OCI-LY3 (cell line): ENCODE results near the gene MINK1.

Source experiments
- H2AFZ ChIP-seq: fragments of 200-600, 300-600 bp; shearing (Covaris generic); 2 replicates; pipeline ENCODE4 v1.6.0; 2014; ENCODE audit warnings: antibody characterized with exemption, low read depth, low read length
- H3K27ac ChIP-seq: fragments of 200-600, 300-600 bp; sonication (generic); 2 replicates; pipeline ENCODE4 v1.5.1; 2014; ENCODE audit warnings: mild to moderate bottlenecking, low read length, moderate library complexity, mixed read lengths
- H3K27me3 ChIP-seq: fragments of 200-600, 300-600 bp; sonication (generic); 2 replicates; pipeline ENCODE4 v1.6.1; 2014; ENCODE audit warnings: low read depth, low read length, mixed read lengths
- H3K36me3 ChIP-seq: fragments of 200-600, 300-600 bp; sonication (generic); replicated peaks from 2 replicates; pipeline ENCODE3; 2014; ENCODE audit warnings: low read depth, low read length, mixed read lengths
- H3K4me1 ChIP-seq: fragments of 300-600, 200-600 bp; sonication (generic); 2 replicates; pipeline ENCODE4 v1.6.1; 2014; ENCODE audit warnings: low read length, mixed read lengths
- H3K4me2 ChIP-seq: fragments of 200-600, 300-600 bp; sonication (generic); 2 replicates; pipeline ENCODE4 v1.6.1; 2014; ENCODE audit warnings: low read length, mixed read lengths
- H3K4me3 ChIP-seq: fragments of 300-600, 200-600 bp; sonication (generic); 2 replicates; pipeline ENCODE4 v1.5.1; 2014; ENCODE audit warnings: antibody characterized with exemption, mild to moderate bottlenecking, low read length, moderate library complexity
- H3K79me2 ChIP-seq: fragments of 300-600, 200-600 bp; shearing (Covaris generic); 2 replicates; pipeline ENCODE4 v1.6.1; 2014; ENCODE audit warnings: mild to moderate bottlenecking, low read length, mixed read lengths
- H3K9ac ChIP-seq: fragments of 300-600, 200-600 bp; shearing (Covaris generic); 2 replicates; pipeline ENCODE4 v1.6.0; 2014; ENCODE audit warnings: mild to moderate bottlenecking, low read length, moderate library complexity
- H3K9me3 ChIP-seq: fragments of 200-600, 300-600 bp; shearing (Covaris generic); 2 replicates; pipeline ENCODE4 v1.6.1; 2014; ENCODE audit warnings: low read length, mixed read lengths; ENCODE audit not compliant: insufficient read depth
- H4K20me1 ChIP-seq: fragments of 200-600, 300-600 bp; sonication (generic); 2 replicates; pipeline ENCODE4 v1.6.1; 2016; ENCODE audit warnings: low read length, mixed read lengths; ENCODE audit not compliant: insufficient read depth
- CTCF ChIP-seq: fragments of 200-600, 300-600 bp; sonication (generic); IDR thresholded peaks from 2 replicates; pipeline ENCODE4 v1.5.1; 2014; ENCODE audit warnings: antibody characterized with exemption, low read length, low read depth
- EZH2phosphoT487 ChIP-seq: fragments of 200-600 bp; shearing (Covaris generic); IDR thresholded peaks from 2 replicates; pipeline ENCODE4 v1.6.1; 2018; ENCODE audit warnings: antibody characterized with exemption, mixed run types, low read depth

Gene MINK1

GRCh38 chr17:4942760-4943508, 109.8 kb downstream of the MINK1 start:
- Histone ChIP-seq H4K20me1 (peaks cover 30% of the 10 kb centered on the region), H3K4me3 (no peak overlapping the region)

GRCh38 chr17:4944163-4944553, 111.0 kb downstream of the MINK1 start:
- Histone ChIP-seq H3K27ac (peak overlapping the region; percentile 100), H4K20me1 (peaks cover 30% of the 10 kb centered on the region), H3K4me1 (peaks cover 35% of the 10 kb centered on the region), H3K4me3 (peak overlapping the region; percentile 99), H3K79me2 (peaks cover 87% of the 10 kb centered on the region), H3K9ac (peak overlapping the region; percentile 100), H2AFZ (no peak overlapping the region), H3K27me3 (no peaks in the 10 kb centered on the region), H3K4me2 (peak overlapping the region; percentile 98), H3K9me3 (no peaks in the 10 kb centered on the region), H3K36me3 (peaks cover 54% of the 10 kb centered on the region)
- TF ChIP-seq CTCF (no peak), EZH2phosphoT487 (no peak)

More at GRCh38 chr17:4942760-4943508, 109.8 kb downstream of the MINK1 start:
- H3K9me3 ChIP-seq, result no peaks in the 10 kb centered on the region
- no peaks in the 10 kb centered on the region for H3K27me3 ChIP-seq
- no peak overlapping the region for H3K4me2 ChIP-seq
- H3K79me2 ChIP-seq, result peaks cover 93% of the 10 kb centered on the region
- H2AFZ ChIP-seq, result no peak overlapping the region
- H3K36me3 ChIP-seq, result peaks cover 58% of the 10 kb centered on the region
- H3K9ac ChIP-seq, result no peak overlapping the region
- no peak for TF ChIP-seq EZH2phosphoT487
- TF ChIP-seq CTCF, result no peak
- 0 out of 2 replicates have a peak overlapping the region, but pooled peaks have one; percentile 100 for H3K27ac ChIP-seq
- peaks cover 41% of the 10 kb centered on the region for H3K4me1 ChIP-seq

- H2AFZ ChIP-seq, result no peak overlapping the region
- H3K4me3 ChIP-seq, result peak overlapping the region; percentile 99
- H3K9ac ChIP-seq, result peak overlapping the region; percentile 100
- H3K4me1 ChIP-seq, result peaks cover 35% of the 10 kb centered on the region
- peaks cover 30% of the 10 kb centered on the region for H4K20me1 ChIP-seq
- peak overlapping the region; percentile 100 for H3K27ac ChIP-seq
- H3K4me2 ChIP-seq, result peak overlapping the region; percentile 98
- no peaks in the 10 kb centered on the region for H3K9me3 ChIP-seq
- H3K27me3 ChIP-seq, result no peaks in the 10 kb centered on the region
- peaks cover 54% of the 10 kb centered on the region for H3K36me3 ChIP-seq
- no peak for TF ChIP-seq CTCF
- no peak for TF ChIP-seq EZH2phosphoT487
- peaks cover 83% of the 10 kb centered on the region for H3K79me2 ChIP-seq
Measured at GRCh38 chr17:4944554-4945175, 111.5 kb downstream of the MINK1 start.

- H3K36me3 ChIP-seq, result peaks cover 54% of the 10 kb centered on the region
- peaks cover 30% of the 10 kb centered on the region for H4K20me1 ChIP-seq
- peak overlapping the region; percentile 100 for H3K9ac ChIP-seq
- no peaks in the 10 kb centered on the region for H3K27me3 ChIP-seq
- peaks cover 86% of the 10 kb centered on the region for H3K79me2 ChIP-seq
- peaks cover 35% of the 10 kb centered on the region for H3K4me1 ChIP-seq
- no peaks in the 10 kb centered on the region for H3K9me3 ChIP-seq
- H2AFZ ChIP-seq, result no peak overlapping the region
- H3K27ac ChIP-seq, result peak overlapping the region; percentile 100
- H3K4me2 ChIP-seq, result peak overlapping the region; percentile 98
- TF ChIP-seq EZH2phosphoT487 (no peak), CTCF (no peak)
- H3K4me3 ChIP-seq, result peak overlapping the region; percentile 99
Measured at GRCh38 chr17:4945176-4945943, 112.2 kb downstream of the MINK1 start.
